ENCODE results near the gene F8.

F8 gene

GRCh38 chrX:154819771-154820341 lies 202.7 kb downstream of the F8 start:
- TF ChIP-seq FOXP2 (optimal IDR thresholded peaks at IDR 0.05; ENCODE audit: borderline replicate concordance, extremely low read depth, extremely low read length, insufficient read depth) (no peak), SIN3A (IDR thresholded peaks at IDR 0.05; ENCODE audit: borderline replicate concordance, insufficient read depth, low read length) (no peak), TAF1 (IDR thresholded peaks at IDR 0.05; ENCODE audit: borderline replicate concordance, insufficient read depth, low read length) (no peak), POLR2AphosphoS5 (IDR thresholded peaks at IDR 0.05; ENCODE audit: low read depth, low read length) (no peak)
- TF ChIP-seq, protein P1, sequence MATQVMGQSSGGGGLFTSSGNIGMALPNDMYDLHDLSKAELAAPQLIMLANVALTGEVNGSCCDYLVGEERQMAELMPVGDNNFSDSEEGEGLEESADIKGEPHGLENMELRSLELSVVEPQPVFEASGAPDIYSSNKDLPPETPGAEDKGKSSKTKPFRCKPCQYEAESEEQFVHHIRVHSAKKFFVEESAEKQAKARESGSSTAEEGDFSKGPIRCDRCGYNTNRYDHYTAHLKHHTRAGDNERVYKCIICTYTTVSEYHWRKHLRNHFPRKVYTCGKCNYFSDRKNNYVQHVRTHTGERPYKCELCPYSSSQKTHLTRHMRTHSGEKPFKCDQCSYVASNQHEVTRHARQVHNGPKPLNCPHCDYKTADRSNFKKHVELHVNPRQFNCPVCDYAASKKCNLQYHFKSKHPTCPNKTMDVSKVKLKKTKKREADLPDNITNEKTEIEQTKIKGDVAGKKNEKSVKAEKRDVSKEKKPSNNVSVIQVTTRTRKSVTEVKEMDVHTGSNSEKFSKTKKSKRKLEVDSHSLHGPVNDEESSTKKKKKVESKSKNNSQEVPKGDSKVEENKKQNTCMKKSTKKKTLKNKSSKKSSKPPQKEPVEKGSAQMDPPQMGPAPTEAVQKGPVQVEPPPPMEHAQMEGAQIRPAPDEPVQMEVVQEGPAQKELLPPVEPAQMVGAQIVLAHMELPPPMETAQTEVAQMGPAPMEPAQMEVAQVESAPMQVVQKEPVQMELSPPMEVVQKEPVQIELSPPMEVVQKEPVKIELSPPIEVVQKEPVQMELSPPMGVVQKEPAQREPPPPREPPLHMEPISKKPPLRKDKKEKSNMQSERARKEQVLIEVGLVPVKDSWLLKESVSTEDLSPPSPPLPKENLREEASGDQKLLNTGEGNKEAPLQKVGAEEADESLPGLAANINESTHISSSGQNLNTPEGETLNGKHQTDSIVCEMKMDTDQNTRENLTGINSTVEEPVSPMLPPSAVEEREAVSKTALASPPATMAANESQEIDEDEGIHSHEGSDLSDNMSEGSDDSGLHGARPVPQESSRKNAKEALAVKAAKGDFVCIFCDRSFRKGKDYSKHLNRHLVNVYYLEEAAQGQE (IDR thresholded peaks at IDR 0.05; ENCODE audit: insufficient read depth in 1 of 2, low read depth in 2 of 2, low read length in 2 of 2) = no peak

DNA sequence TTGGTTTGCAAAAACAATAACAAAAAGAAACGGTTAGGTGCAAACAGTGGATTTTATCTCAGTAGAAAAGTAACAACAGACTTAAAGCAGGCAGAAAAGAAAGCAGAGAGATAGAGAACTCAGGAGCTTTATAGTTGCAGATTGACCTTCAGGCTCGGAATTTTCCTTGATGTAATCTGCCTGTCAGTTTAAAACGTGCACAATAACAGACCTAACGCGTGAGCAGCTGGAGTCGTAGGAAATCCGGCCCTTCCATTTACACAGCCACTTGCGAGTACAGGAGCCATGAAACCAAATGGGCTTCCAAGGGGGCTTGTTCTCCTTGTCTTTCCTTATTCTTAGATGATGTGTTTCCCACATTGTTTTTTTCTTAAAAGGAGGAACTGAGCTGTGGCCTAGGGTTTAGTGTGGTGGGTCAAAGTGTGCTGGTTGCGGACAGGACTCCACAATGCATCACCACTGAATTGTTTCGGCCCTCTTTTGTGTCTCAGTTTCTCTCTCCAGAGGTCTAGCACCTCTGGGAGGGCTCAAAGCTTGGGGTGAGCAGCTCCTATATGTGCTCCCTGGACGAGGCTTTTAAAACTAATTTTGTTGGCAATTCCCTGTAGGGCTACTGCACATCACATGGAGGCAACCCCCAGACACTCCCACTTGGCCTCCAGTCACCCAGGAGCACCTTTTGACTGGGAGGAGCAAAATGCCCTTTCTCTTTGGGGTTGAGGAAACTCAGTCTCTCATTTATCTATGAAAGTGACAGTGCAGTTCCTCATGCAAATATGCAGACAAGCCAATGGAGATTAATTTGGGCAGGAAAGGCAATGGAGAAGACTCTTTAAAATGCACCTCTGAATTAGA lies 203.4 kb downstream of the F8 start:
- no peak for TF ChIP-seq POLR2AphosphoS5 (IDR thresholded peaks at IDR 0.05; ENCODE audit: low read depth, low read length)
- TF ChIP-seq TAF1 (IDR thresholded peaks at IDR 0.05; ENCODE audit: borderline replicate concordance, insufficient read depth, low read length) = no peak
- TF ChIP-seq SIN3A (IDR thresholded peaks at IDR 0.05; ENCODE audit: borderline replicate concordance, insufficient read depth, low read length) = no peak
- no peak for TF ChIP-seq FOXP2 (optimal IDR thresholded peaks at IDR 0.05; ENCODE audit: borderline replicate concordance, extremely low read depth, extremely low read length, insufficient read depth)
- TF ChIP-seq, protein P1 (IDR thresholded peaks at IDR 0.05; ENCODE audit: insufficient read depth in 1 of 2, low read depth in 2 of 2, low read length in 2 of 2) = no peak

DNA sequence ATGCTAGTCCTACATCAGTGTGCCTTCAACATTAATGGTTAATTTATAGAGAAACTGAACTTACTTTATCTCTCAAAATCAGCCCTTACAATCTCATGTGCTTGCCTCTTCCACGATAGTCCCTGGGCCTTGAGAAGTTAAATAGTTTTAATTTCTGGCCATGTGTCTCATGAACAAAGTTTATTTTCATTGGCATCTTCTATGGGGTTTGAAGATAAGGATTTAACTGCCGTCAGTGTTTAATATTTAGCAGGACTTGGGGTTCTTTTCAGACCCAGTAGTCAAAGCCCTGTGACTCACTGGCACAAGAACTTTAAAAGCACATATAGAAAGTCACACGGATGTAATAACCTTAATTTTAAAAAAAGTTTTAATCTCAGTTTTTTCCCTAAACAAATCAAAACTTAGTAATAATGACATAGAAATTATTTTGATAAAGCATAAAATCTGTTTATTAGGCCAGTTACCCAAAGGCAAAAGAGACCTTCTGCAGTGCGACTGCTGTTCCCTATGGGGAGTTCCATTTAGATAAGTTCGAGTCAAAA lies 207.2 kb downstream of the F8 start:
- TF ChIP-seq FOXP2 (optimal IDR thresholded peaks at IDR 0.05; ENCODE audit: borderline replicate concordance, extremely low read depth, extremely low read length, insufficient read depth) (no peak), POLR2AphosphoS5 (IDR thresholded peaks at IDR 0.05; ENCODE audit: low read depth, low read length) (no peak), TAF1 (IDR thresholded peaks at IDR 0.05; ENCODE audit: borderline replicate concordance, insufficient read depth, low read length) (no peak)
- TF ChIP-seq, protein P1 (IDR thresholded peaks at IDR 0.05; ENCODE audit: insufficient read depth in 1 of 2, low read depth in 2 of 2, low read length in 2 of 2) = no peak

GRCh38 chrX:154813801-154814200 lies 208.7 kb downstream of the F8 start:
- no peak for TF ChIP-seq FOXP2 (optimal IDR thresholded peaks at IDR 0.05; ENCODE audit: borderline replicate concordance, extremely low read depth, extremely low read length, insufficient read depth)

GRCh38 chrX:154812341-154813101 lies 210.0 kb downstream of the F8 start:
- TF ChIP-seq FOXP2 (optimal IDR thresholded peaks at IDR 0.05; ENCODE audit: borderline replicate concordance, extremely low read depth, extremely low read length, insufficient read depth) = no peak
- no peak for TF ChIP-seq POLR2AphosphoS5 (IDR thresholded peaks at IDR 0.05; ENCODE audit: low read depth, low read length)
- no peak for TF ChIP-seq SIN3A (IDR thresholded peaks at IDR 0.05; ENCODE audit: borderline replicate concordance, insufficient read depth, low read length)
- TF ChIP-seq TAF1 (IDR thresholded peaks at IDR 0.05; ENCODE audit: borderline replicate concordance, insufficient read depth, low read length) = no peak
- TF ChIP-seq, protein P1 (IDR thresholded peaks at IDR 0.05; ENCODE audit: insufficient read depth in 1 of 2, low read depth in 2 of 2, low read length in 2 of 2) = no peak
